NCI-H82 treated with DMSO at 0.1 percent for 48 hours (cell line): ENCODE data around the gene NALCN.

Experiments
- DNase-seq: peaks from one replicate; lab custom pipeline; 2025; ENCODE audit not compliant: unreplicated experiment; lab: John Stamatoyannopoulos, UW

Gene NALCN

DNA sequence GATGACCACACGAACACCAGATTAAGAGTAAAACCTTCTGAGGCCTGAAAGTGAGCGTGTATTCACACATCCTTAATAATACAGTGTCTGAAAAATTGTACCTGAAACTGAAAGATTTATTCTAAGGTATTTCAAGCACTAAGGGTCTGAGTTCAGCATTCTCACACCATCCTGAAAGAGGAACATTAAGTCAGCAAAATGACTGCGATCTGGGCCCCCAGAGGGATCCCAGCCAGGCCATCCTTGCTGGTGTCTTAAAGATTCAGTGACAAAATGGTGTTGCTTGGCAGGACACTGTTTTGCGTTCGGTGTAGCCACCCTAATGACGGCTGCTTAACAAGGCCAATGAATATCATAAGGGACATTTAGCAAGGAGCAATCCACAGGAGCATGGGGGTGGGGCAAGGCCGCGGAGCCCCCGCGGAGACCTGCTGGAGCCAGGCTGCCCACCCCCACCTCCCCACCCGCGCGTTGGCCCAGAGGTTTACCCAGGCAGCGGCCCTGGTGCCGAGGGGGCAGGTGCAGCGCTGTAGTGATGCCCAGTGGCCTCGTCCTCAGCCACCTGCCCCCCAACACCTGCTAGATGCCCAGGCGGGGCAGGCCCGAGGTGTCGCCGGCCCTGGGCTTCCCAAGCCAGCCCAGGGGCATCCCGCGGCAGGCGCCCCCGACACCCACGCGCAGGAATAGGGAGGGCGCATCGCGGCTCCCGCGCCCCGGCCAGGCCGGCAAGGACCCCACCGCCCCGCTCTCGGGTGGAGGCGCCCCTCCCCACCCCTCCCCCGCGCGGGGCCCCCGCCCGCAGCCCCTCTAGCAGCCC is 742 bp downstream of the NALCN start:
- no peak for DNase-seq

DNA sequence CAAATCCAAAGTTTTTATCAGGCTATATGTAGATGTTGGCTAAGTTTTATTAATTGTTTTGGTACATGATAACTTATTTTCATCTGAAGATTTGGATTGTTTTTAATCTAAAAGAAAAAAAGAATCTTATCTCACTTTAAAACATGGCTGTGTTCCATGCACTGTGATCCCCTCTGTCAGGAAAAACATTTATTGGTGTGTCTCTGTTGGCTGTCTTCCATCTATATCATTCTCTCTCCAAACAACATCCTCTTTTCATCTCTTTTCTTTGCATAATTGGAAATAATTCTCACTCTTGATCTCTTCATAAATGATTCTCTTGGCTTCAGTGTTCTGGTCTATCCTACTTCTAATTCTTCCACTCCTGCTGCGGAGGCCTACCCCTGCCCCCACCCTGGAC is 4.2 kb downstream of the NALCN start:
- DNase-seq: no peak

DNA sequence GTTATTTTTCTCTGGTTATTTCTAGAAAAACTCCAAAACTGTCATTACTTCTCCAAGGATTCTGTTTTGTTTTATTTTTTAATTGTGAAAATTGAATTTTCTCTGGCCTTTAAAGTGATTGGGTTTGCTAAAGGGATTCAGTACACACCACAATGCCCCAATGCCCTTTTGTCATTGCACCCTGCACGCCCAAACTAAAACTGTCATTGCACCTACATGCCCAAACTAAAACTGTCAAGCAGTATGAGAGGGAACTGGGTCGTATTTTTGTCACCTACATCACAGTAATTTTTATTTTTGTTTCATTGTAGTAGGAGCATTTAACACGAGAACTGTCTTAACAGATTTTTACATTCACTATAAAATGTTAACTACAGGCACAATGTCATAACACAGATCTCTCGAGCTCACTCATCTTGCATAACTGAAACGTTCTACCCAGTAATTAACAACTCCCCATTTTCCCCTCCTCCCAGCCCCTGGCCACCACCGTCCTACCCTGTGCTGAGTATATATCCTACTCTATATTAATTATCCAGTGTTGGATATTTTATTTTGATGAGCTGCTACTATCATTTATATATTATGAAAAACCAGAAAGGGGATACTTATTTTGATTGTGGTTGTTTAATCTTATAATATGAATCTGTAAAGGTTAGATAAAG is 7.2 kb downstream of the NALCN start:
- no peak for DNase-seq

DNA sequence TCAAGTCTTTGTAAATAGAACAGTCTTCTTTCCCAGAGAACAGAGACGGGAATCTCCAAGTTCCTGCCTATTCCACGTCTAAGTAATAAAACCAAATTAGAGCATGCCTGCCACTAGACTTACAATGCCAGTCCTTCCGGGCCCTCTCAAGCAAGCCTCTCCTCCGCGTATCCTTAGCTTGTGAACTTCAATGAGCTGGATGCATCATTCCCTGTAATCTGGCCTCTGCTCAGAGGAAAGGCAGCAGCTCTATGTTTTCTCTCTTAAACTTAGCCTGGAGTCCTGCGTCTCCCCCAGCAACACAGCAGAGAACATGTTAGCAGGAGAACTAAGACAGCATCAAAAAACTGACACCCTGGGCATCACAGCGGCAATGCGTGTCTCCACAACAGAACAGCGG is 8.2 kb downstream of the NALCN start:
- no peak for DNase-seq

DNA sequence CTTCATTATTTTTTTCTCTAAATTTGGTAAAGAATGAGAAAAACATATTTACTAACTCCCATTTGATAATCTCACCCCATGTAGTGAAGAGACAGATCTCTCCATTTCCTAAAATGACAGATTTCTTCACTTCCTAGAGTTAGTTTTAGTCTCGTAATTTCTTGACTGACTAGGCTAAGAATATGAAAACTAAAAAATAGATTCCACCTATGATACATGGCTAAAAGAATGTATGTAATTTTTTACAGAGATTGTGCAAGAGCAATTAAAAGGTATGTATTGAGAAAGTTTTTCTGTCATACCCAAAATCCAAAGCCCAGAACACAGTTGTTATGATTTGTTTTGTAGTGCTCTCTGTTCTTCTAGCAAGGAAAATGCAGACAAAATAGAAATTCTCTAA is 9.5 kb downstream of the NALCN start:
- DNase-seq: no peak

DNA sequence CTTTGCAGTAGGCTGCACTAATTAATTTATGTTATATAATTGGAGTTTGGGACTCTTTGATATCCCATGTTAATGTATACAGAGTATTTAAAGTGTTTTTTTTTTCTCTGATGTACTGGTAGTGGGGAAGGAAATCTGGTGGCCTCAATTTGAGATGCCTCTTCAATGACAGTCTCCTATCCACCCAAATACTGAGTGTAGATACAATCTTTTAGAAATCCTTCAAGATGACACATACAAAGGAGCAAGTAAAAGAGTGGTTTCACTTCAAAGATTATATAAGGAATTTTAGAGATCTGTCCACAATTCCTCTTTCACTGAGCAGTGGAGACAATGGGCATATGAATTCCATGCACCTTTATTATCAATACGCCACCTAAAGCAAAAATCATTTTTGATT is 15.1 kb downstream of the NALCN start:
- no peak for DNase-seq

DNA sequence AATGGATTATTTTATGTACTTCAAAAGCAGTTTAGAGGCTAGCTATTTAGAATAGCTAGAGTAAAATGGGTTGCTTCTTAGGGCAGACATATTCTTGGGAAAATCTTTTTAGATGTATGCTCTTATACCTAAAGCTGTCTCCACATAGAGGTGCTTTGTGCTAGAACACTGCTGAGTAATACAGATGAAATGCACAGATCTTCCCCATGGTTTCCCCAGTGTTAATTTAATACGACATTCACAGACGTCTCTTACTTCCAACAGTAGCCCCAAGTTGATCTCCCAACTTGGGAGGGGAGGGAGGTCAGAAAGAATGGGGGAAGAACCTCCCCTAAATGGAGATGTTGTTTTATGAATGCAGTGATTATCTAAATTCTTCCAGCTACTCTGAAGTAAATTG is 16.9 kb downstream of the NALCN start:
- DNase-seq: no peak

DNA sequence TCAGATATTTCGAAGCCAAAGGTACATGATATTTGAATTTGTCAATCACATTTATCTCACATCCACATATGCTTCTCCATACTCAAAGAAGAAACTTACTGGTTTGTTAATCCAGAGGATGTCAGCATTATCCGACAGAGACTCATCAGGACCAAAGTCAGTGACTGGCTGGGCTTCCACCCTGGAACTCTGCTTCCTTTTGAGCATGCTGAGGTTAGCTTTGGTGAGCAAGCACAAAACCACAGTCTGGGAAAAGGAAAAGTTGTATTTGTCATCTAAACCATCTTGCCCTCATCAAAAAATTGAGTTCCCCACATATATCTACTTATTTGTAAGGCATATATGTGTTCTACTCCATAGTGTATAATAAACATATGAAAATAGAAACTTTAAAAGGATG is 17.4 kb downstream of the NALCN start:
- DNase-seq: no peak

DNA sequence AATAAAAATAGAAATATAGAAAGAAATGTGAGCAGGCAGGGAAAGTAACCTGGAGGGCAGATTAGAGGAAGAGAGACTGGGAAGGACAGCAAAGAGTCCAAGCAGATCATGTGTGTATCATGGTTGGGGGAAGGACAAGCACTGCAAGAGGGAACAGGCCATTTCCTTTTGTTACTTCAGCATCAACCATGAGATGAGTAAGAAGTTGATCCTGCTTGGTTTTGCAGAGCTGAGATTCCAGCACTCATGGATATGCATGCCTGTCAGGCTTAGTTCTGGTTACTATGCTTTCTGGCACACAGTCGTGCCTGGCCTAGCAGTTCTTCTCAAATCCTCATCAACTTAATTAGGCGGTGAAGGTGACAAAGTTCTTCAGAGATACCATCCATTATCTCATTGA is 18.1 kb downstream of the NALCN start:
- DNase-seq: no peak

DNA sequence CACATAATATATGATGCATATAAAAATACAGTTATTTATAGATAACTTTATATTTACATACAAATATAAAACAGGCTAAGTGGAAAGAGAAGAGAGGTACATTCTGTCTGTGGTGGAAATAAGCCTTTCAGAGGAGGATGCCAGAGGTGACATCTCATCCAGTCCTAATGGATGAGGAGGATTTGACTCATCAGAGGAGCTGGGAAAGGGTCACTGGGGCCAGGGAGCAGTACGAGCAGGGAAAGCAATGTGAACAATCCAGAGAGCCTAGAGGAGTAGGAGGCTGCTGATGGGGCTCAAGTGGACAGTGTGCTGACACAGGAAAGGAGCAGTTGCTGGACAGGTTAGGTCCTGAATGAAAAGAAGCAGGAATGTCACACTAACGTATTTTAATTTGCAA is 18.6 kb downstream of the NALCN start:
- no peak for DNase-seq

DNA sequence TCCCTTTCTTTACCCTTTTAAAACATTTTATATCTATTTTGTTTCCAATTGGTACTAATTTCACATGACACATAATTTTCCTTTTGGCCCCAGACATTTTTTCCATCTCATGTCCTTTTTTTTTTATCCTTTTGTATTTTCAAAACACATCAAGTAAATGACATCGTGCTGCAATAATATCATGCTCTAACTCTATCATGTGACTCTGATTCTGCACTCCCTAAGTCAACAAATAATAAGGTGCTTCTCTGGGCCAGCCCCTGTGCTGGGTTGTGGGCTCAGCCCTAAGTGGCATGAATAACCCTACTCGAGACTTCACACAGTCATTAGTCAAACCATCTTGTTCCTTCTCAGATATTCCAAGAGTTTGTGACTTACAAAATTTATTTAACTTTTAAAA is 21.7 kb downstream of the NALCN start:
- no peak for DNase-seq

DNA sequence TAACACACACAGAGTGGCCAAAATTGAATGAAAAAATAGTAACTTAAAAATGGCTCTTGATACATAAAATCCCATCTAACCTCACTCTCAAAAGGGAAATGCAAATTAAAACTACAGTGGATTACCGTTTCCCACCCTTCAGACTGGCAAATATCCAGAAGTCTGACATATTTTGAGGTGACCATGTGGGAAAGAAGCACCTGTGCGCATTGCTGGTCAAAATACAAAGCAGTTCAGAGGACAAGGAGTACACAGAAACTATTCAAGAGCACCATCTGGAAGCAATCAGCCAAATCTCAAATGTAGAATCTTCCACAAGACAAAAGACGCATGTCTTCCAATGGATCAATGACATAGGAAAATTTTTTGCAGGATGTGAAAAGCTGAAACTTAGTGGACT is 23.2 kb downstream of the NALCN start:
- DNase-seq: no peak

DNA sequence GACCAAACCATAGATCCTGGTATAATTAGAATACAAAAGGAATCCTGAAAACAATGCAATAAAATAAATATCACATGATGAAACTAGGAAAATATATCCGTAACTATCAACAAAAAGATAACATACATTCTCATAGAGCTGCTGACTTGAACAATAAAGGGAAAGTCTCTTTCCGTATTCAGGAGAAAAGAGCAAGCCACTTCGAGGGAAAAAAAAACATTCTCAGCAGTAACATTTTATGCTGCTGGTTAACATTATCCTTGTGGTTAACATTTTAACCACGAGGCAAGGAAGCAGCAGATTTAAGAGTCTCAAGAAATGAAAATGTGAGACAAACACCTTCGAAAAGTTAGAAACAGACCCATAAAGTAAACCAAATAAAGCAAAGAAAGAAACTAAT is 25.8 kb downstream of the NALCN start:
- no peak for DNase-seq

DNA sequence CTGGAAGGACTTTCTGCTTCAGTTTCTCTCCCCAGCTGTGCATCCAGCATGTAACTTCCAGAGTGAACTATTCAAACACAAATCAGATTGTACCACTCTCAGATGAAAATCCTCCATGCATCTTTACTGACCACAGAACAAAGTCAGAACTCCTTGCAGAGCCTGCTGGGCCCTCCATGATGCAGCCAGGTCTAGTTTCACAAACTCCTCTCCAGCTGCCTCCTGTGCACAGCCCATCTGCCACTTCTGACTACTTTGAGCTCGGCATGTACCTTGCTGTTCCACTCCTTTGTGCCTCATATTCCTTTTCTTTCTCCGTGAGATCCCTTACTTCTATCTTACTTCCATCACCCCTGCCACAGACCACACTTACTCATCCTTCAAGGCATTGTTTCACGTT is 31.4 kb downstream of the NALCN start:
- DNase-seq: no peak

DNA sequence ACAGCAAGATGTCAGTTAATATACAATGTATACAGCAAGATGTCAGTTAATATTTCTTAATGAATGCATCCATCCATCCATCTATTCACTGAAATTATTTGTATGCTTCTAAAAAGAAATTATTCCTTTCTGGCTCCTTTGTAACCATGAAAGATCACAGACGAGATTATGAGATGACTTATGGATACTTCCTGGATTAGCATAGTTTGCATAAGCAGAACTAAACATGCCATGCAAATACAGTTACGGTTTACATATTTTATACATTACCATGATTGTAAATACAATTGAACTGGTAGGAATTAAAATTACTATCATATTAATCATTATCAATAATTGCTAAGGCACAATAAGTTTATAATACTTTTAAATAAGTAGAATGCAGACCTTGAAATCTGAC is 32.7 kb downstream of the NALCN start:
- DNase-seq: no peak

DNA sequence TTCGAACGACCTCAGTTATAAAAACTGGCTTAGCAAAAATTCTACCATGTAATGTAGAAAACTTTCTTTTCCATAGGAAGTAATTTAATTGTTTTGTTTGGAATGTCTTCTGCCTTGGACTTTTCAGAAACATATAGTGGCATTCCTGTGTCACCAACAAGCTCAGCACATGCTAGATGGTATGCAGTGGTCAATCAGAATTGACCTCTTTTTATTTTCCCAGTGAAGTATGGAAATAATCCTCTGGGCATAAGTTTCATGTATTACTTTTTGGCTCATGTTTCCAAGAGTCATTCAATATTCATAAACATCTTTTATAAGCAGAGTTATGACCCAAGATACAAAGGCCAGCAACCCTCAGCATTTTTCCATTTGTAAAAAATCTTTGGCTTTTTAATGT is 33.6 kb downstream of the NALCN start:
- DNase-seq: no peak

DNA sequence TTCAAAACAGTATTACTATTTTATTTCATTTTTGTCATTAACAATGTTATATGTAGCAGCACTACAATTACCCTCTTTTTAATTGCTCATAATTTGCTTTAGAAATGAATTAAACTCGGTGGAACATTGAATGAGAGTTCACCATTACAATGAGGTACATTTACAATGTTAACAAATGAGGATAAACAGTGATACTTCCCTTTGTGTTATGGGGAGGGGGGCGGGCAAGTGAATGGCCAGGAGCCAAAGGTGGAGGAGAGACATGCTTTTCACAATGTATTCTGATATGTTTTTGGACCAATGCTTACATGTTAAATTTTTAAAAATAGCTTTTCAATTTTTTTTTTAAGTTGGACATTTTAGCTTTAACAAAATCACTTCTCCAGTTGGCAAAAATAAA is 34.2 kb downstream of the NALCN start:
- no peak for DNase-seq

DNA sequence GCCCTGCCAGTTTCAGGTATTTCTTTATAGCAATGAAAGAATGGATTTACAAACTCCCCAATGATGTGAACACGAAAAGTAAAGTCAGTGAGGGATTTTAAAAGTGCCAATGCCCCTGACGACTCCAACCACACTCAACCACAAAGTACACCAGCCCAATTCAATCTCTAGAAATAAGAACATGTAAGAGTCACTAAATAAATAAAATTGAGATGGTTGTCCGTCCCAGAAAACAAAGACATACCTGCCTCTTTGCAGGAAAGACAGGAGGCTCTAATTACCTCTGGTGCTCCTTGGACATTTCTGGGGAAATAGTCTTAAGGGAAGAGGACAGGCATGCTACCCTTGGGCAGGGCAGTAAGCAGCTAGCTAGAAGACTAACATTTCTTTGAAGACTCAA is 55.8 kb downstream of the NALCN start:
- no peak for DNase-seq

DNA sequence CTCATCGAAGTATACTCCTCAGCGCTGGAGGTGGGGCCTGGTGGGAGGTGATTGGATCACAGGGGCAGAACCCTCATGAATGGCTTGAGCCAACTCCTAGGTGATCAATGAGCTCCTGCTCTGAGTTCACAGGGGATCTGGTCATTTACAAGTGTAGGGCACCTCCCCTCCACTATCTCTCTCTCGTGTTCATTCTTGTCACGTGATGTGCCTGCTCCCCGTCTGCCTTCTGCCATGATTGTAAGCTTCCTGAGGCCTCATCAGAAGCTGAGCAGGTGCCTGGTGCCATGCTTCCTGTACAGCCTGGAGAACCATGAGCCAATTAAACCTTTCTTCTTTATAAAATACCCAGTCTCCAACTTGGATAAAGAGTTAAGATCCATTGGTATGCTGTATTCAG is 61.4 kb downstream of the NALCN start:
- no peak for DNase-seq

DNA sequence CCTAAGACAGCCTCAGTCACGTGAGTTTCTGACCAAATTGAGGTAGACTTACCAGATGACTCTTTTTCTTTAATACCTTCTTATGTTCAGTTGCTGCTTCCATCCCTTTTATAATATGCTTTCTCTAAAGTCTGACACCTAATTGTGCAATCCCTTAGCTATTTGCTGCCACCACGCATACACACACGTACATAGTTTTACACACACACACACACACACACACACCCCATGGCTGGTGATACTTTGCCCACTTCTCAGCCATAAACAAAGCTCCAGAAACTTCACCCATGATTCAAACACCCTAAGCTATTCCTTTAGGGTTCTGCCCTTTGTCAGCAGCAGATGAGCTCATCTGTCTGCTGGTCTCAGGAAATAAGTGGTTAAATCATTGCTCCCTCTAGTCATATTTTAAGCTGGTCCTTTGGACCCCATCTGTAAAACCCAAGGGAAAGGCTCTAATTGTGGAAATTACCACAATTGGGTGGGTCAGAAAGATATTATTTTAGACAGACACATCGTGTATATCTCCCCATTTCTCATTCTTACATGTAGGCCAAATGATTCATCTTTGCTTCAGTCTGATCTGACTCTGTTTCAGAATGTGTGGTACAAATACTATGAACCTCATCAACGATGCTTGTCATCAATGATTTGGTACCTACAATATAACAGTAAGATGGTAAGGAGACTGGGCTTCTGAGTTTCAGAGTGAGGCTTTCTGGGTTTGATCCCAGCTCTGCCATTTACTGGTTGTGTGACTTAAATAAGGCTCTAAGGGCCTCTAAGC is 69.2 kb downstream of the NALCN start:
- DNase-seq: no peak

DNA sequence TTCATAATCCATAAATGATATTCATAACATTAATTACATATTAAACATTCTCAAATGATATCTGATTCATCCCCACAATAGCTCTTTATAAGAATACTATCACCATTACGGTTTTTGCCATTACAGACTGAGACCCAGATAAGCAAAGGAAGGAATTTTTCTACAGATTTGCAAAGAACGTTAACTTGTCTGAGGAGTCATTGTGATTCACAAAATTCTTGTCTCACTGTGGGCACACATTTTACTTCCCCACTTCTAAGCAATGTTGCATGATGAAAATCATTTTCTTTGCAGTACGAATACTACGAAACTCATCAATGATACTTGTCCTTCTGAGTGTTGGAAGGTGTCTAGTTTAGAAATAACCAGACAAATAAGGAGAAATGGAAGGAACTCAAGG is 70.1 kb downstream of the NALCN start:
- no peak for DNase-seq

DNA sequence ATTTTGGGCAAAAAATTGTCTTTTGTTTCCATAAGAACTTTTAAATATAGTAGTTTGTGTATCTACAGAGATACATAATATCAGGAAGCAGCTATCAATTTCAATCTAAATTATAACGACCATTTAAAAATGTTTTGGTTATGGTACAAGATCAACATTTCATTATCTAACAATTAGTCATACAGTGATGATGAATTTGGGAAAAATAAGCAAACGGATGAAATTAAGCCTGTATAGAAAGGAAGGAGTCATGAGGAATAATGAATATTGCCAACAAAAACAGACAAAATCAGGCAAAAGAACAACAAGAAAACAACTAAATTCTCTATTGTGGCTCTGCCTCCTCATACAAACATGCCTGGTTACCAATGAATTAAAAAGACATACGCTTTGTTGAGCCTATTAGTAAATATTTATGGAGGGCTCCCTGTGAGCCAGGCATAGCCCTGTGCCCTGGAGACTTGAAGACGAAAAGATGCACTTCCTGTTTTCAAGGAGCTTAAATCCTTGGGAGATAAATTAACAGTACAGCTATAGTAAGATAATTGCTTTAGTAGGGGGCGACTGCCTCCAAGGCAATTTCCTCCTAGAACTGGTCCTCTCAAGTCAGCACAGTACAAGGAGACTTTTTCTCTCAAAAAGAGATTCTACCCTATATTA is 73.0 kb downstream of the NALCN start:
- peak; percentile 84 for DNase-seq
